HEK293 (cell line): Measurements from ENCODE around the gene IFNG.

Experiments used
- CTCF ChIA-PET: fragments of 350-600 bp; formaldehyde crosslinking; extraction: SDS; loops from one replicate; lab custom pipeline; 2021; ENCODE audit warnings: antibody characterized with exemption; lab: Yijun Ruan, JAX
- POLR2A ChIA-PET: fragments of 300-600 bp; formaldehyde crosslinking; extraction: SDS; loops from one replicate; lab custom pipeline; 2020; ENCODE audit warnings: antibody characterized with exemption, inconsistent platforms; lab: Yijun Ruan, JAX
- H3K27ac ChIP-seq: fragments of 200-500 bp; sonication (Bioruptor generic); 2 replicates; pipeline ENCODE4 v1.5.1; 2014; ENCODE audit warnings: low read depth, low read length, control low read depth, inconsistent platforms; ENCODE audit errors: extremely low read depth
- H3K36me3 ChIP-seq, 2 experiments: fragments of 200-500 bp in 1 of 2; sonication (Bioruptor generic) in 1 of 2; 1 replicate in 1 of 2; 2 replicates in 1 of 2; pipeline ENCODE4 v1.5.1; 2014 to 2017; ENCODE audit warnings: inconsistent platforms in 2 of 2, low read length in 2 of 2; ENCODE audit not compliant: control insufficient read depth in 2 of 2, insufficient read depth in 1 of 2
- H3K4me1 ChIP-seq: fragments of 200-500 bp; sonication (Bioruptor generic); 2 replicates; pipeline ENCODE4 v1.5.1; 2014; ENCODE audit warnings: mild to moderate bottlenecking, low read length, inconsistent platforms; ENCODE audit not compliant: control insufficient read depth, insufficient read depth
- H3K4me3 ChIP-seq: 2 replicates; pipeline ENCODE4 v1.5.1; 2011; ENCODE audit warnings: low read depth, mild to moderate bottlenecking, control low read depth, low read length, moderate library complexity
- H3K9me3 ChIP-seq: fragments of 200-500 bp; sonication (Bioruptor generic); 2 replicates; pipeline ENCODE4 v1.5.1; 2014; ENCODE audit warnings: low read depth, low read length, inconsistent platforms; ENCODE audit not compliant: control insufficient read depth, insufficient read depth
- BCL6B ChIP-seq: fragments of 450-650 bp; formaldehyde crosslinking; IDR thresholded peaks from 2 replicates; pipeline ENCODE4 v1.5.1; 2017; ENCODE audit warnings: missing biosample characterization, missing genetic modification characterization
- EGR2 ChIP-seq: fragments of 450-650 bp; formaldehyde crosslinking; IDR thresholded peaks from 2 replicates; pipeline ENCODE4 v1.5.1; 2016; ENCODE audit warnings: low read depth, missing biosample characterization, missing genetic modification characterization
- KLF10 ChIP-seq: fragments of 450-650 bp; IDR thresholded peaks from 2 replicates; pipeline ENCODE4 v1.5.1; 2018; ENCODE audit warnings: missing biosample characterization, mild to moderate bottlenecking, missing genetic modification characterization
- SCRT2 ChIP-seq: fragments of 450-650 bp; formaldehyde crosslinking; IDR thresholded peaks from 2 replicates; pipeline ENCODE4 v1.5.1; 2016; ENCODE audit warnings: missing biosample characterization, missing genetic modification characterization
- SP2 ChIP-seq: fragments of 450-650 bp; formaldehyde crosslinking; IDR thresholded peaks from 2 replicates; pipeline ENCODE4 v1.5.1; 2016; ENCODE audit warnings: missing biosample characterization, missing genetic modification characterization
- TCF7L2 ChIP-seq: IDR thresholded peaks from 2 replicates; pipeline ENCODE4 v1.6.1; 2011; ENCODE audit warnings: low read depth, mild to moderate bottlenecking, inconsistent platforms, low read length, moderate library complexity, borderline replicate concordance
- ZFHX2 ChIP-seq: fragments of 450-650 bp; formaldehyde crosslinking; conservative IDR thresholded peaks from 2 replicates; pipeline ENCODE4 v1.5.1; 2016; ENCODE audit warnings: missing biosample characterization, missing genetic modification characterization
- ZNF157 ChIP-seq: fragments of 450-650 bp; formaldehyde crosslinking; IDR thresholded peaks from 2 replicates; pipeline ENCODE4 v1.5.1; 2016; ENCODE audit warnings: missing biosample characterization, missing genetic modification characterization
- ZNF16 ChIP-seq: fragments of 450-650 bp; formaldehyde crosslinking; IDR thresholded peaks from 2 replicates; pipeline ENCODE4 v1.5.1; 2016; ENCODE audit warnings: low read depth, missing biosample characterization, missing genetic modification characterization
- ZNF24 ChIP-seq: fragments of 450-650 bp; formaldehyde crosslinking; IDR thresholded peaks from 2 replicates; pipeline ENCODE4 v1.5.1; 2016; ENCODE audit warnings: missing biosample characterization, missing genetic modification characterization
- ZNF404 ChIP-seq: fragments of 450-650 bp; formaldehyde crosslinking; IDR thresholded peaks from 2 replicates; pipeline ENCODE4 v1.5.1; 2017; ENCODE audit warnings: missing biosample characterization, missing genetic modification characterization
- ZNF416 ChIP-seq: fragments of 450-650 bp; formaldehyde crosslinking; IDR thresholded peaks from 2 replicates; pipeline ENCODE4 v1.5.1; 2016; ENCODE audit warnings: missing biosample characterization, missing genetic modification characterization
- ZNF585B ChIP-seq: fragments of 450-650 bp; formaldehyde crosslinking; IDR thresholded peaks from 2 replicates; pipeline ENCODE4 v1.5.1; 2016; ENCODE audit warnings: missing biosample characterization, missing genetic modification characterization
- ZNF621 ChIP-seq: fragments of 450-650 bp; formaldehyde crosslinking; IDR thresholded peaks from 2 replicates; pipeline ENCODE4 v1.5.1; 2017; ENCODE audit warnings: missing biosample characterization, missing genetic modification characterization
- ZNF626 ChIP-seq: fragments of 450-650 bp; sonication (Bioruptor Pico); formaldehyde crosslinking; IDR thresholded peaks from 2 replicates; pipeline ENCODE4 v1.5.1; 2018; ENCODE audit warnings: missing biosample characterization, missing genetic modification characterization, inconsistent platforms
- ZNF645 ChIP-seq: fragments of 450-650 bp; formaldehyde crosslinking; IDR thresholded peaks from 2 replicates; pipeline ENCODE4; 2016; ENCODE audit warnings: missing biosample characterization, missing genetic modification characterization
- ZNF658 ChIP-seq: fragments of 450-650 bp; formaldehyde crosslinking; IDR thresholded peaks from 2 replicates; pipeline ENCODE4; 2016; ENCODE audit warnings: missing biosample characterization, missing genetic modification characterization
- ZNF776 ChIP-seq: fragments of 450-650 bp; formaldehyde crosslinking; IDR thresholded peaks from 2 replicates; pipeline ENCODE4 v1.5.0; 2017; ENCODE audit warnings: missing biosample characterization, missing genetic modification characterization, borderline replicate concordance
- ZNF843 ChIP-seq: fragments of 450-650 bp; formaldehyde crosslinking; IDR thresholded peaks from 2 replicates; pipeline ENCODE4 v1.5.1; 2016; ENCODE audit warnings: missing biosample characterization, missing genetic modification characterization
- TF ChIP-seq, protein P1 (sequence below): fragments of 450-650 bp; formaldehyde crosslinking; IDR thresholded peaks from 2 replicates; pipeline ENCODE4 v1.5.1; 2016; ENCODE audit warnings: missing biosample characterization, missing genetic modification characterization, borderline replicate concordance
- TF ChIP-seq, protein P2 (sequence below): sonication (generic); formaldehyde crosslinking; IDR thresholded peaks from 2 replicates; pipeline ENCODE4 v1.8.1; 2022; ENCODE audit warnings: mild to moderate bottlenecking, moderate library complexity, missing genetic modification reagents

The IFNG gene

DNA sequence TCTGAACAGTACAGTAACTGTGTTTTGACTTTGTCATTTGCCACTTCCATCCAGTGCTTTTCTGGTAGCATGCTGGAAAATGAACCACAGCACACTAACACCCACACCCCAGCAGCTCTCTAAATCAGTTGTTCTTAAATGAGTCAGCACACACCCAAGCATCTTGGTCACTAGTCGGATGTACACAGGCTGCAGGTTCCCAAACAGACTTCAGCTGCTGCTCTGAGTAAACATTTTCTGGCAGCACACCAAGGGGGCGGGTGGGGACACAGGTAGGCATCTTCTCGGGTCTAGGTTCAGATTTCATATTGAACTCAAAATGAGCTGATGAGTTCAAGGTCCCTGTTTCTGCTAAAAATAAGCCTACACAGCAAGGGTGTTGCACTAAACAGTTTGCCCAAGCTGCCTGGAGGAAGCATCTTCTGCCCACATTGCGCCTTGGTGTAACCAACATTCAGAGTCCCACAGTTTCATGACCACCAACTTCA is 39.8 kb downstream of the IFNG start:
- Histone ChIP-seq H3K4me1 (0 out of 2 replicates have a peak, but pooled peaks cover 2% of the 10 kb centered on the region), H3K4me3 (no peak overlapping the region), H3K9me3 (no peaks in the 10 kb centered on the region), H3K36me3 (no peaks in the 10 kb centered on the region), H3K27ac (no peak overlapping the region)
- TF ChIP-seq EGR2 (tag by site-specific recombination) (0 out of 2 replicates have a peak, but pooled peaks have one; percentile 25), ZFHX2 (tag by site-specific recombination) (peak; percentile 40; the same call in 1 of the 2 replicates), KLF10 (tag by site-specific recombination) (no peak), ZNF585B (tag by site-specific recombination) (no peak), ZNF404 (tag by site-specific recombination) (no peak)
- CTCF ChIA-PET, result interaction anchor here (0.9 kb wide), 1 partner anchor 26 kb away, joined by 3 read pairs; no protein-coding TSS in a partner anchor
- POLR2A ChIA-PET, result no interaction called here

DNA sequence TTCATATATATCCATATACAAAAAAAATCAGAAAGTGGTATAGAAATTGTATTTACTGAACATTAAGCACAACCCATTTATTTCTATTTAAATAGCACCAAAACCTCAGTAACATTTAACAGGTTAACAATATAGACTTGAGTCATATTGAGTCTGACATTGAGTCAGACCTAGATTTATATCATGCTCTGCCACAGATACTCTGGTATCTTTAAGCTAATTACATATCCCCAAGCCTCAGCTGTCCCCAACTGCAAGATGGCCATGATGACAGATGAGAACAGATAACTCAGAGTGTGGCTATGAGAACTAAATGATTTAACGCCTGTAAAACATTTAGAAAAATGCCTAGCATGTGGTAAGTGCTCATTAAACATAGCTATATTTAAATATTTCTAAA is 40.3 kb downstream of the IFNG start:
- ChIA-PET CTCF (no interaction called here), POLR2A (no interaction called here)
- Histone ChIP-seq H3K4me1 (0 out of 2 replicates have a peak, but pooled peaks cover 2% of the 10 kb centered on the region), H3K27ac (no peak overlapping the region), H3K36me3 (no peaks in the 10 kb centered on the region), H3K4me3 (no peak overlapping the region), H3K9me3 (no peaks in the 10 kb centered on the region)
- TF ChIP-seq ZNF416 (tag by site-specific recombination) (no peak), TCF7L2 (no peak), ZNF776 (tag by site-specific recombination) (no peak), ZNF16 (tag by site-specific recombination) (no peak), SP2 (tag by site-specific recombination) (no peak), ZNF658 (tag by site-specific recombination) (no peak), ZNF24 (no peak), ZNF843 (tag by site-specific recombination) (no peak), ZNF626 (tag by site-specific recombination) (no peak), SCRT2 (tag by site-specific recombination) (no peak), ZNF621 (tag by site-specific recombination) (no peak), ZNF645 (tag by site-specific recombination) (no peak), ZNF157 (tag by site-specific recombination) (no peak), BCL6B (tag by site-specific recombination) (no peak)
- TF ChIP-seq, protein P1, sequence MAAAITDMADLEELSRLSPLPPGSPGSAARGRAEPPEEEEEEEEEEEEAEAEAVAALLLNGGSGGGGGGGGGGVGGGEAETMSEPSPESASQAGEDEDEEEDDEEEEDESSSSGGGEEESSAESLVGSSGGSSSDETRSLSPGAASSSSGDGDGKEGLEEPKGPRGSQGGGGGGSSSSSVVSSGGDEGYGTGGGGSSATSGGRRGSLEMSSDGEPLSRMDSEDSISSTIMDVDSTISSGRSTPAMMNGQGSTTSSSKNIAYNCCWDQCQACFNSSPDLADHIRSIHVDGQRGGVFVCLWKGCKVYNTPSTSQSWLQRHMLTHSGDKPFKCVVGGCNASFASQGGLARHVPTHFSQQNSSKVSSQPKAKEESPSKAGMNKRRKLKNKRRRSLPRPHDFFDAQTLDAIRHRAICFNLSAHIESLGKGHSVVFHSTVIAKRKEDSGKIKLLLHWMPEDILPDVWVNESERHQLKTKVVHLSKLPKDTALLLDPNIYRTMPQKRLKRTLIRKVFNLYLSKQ (tag by site-specific recombination), result no peak
- TF ChIP-seq, protein P2, sequence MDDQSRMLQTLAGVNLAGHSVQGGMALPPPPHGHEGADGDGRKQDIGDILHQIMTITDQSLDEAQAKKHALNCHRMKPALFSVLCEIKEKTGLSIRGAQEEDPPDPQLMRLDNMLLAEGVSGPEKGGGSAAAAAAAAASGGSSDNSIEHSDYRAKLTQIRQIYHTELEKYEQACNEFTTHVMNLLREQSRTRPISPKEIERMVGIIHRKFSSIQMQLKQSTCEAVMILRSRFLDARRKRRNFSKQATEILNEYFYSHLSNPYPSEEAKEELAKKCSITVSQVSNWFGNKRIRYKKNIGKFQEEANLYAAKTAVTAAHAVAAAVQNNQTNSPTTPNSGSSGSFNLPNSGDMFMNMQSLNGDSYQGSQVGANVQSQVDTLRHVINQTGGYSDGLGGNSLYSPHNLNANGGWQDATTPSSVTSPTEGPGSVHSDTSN (CRISPR knock-in tag), result no peak
